Measurements from ENCODE around the gene MATCAP1.
A peak's percentile ranks its signal among the peaks of the same experiment; 100 is the strongest.

- TF ChIP-seq POLR2A (IDR thresholded peaks at IDR 0.05): no peak
- peak; percentile 41 to 65 (median 58) for TF ChIP-seq CTCF (IDR thresholded peaks at IDR 0.05)
These were observed 14.1 kb downstream of the MATCAP1 start for GRCh38 chr16:67169642-67170167.

Data from heart left ventricle (tissue), 13 donors.